LHCN-M2 (cell line): ENCODE results near the gene HNRNPAB. TPM values are rescaled to one million over a fixed set of nuclear protein-coding genes. Genes with fewer than 3 reads are reported as not detected.
A peak's percentile ranks its signal among the peaks of the same experiment; 100 is the strongest.
"Not testable (repeated sequence)": the region's sequence is repeated elsewhere in the genome, so short reads cannot be mapped to it uniquely, and the experiment has no call there.

Source experiments
- DNase-seq: peaks from one replicate; pipeline ENCODE4 v3.0.0-alpha.2; 2012; ENCODE audit warnings: low read depth
- total RNA-seq: library from RNA; depleted of rRNA; stranded (reverse); fragments of >200 nt; gene quantifications from 2 replicates; pipeline ENCODE4 v1.2.3, GENCODE V29; 2014; rRNA removed

Gene HNRNPAB
- total RNA-seq, 1 experiment from 2014 or later: 145 TPM

DNA sequence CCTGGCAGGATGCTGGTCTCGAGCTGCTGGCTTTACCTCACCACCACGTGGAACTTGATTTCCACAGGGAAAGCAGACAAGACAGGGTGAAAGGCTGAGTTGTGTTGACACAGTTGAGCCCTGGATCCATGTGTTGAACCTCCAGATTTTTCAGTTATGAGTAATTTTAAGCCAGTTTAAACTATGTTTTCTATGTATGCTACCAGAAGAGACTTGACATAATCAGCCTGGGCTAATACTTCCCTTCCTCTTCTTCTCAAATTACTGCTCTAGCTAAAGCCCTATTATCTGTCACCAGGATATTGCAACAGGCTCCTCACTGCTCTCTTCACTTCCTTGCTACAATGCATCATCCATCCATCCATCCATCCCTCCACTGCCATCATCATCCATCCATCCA lies 40.2 kb downstream of the HNRNPAB start:
- DNase-seq: peak; percentile 24

DNA sequence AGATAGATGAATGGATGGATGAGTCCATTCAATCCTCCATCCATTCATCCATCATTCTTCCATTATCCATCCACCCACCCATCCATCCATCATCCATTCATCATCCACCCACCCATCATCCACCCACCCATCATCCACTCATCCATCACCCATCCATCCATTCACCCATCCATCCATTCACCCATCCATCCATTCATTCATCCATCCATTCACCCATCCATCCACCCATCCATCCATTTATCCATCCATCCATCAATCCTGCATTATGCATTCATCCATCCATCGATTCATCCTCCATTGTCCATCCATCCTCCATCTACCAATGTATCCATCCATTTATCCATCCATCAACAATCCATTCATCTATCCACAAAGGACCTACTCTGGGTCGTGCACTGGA lies 41.1 kb downstream of the HNRNPAB start:
- DNase-seq: no peak

DNA sequence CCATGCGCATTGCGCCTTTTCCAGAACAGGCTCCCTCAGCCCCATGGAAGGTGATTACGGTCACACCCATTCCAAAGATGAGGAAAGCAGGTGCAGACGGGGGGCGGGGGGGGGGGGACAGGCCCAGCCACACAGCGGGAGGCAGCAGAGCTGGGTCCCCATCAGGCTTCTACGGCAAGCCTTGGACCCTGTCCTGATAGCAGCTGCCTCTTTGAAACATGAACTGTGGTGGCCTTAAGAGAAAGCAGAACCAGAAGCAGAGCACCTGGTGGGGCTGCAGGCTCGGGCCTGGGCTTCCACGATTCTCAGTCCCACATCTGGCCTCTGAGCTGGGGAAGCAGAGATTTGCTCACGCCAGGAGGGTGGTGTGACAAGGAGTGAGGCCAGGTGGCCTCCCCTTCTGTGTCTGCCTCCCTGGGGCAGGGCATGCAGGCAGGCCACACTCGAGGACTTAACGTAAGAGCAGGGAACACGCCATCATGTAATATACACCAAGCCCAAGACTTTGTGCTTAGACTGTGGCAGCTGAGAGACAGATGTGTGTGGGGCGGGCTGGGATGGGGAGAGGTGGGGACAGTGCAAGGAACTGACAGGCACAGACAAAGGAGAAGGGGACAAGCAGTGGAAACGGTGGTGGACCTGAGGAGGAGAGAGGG lies 42.4 kb downstream of the HNRNPAB start:
- DNase-seq: no peak

DNA sequence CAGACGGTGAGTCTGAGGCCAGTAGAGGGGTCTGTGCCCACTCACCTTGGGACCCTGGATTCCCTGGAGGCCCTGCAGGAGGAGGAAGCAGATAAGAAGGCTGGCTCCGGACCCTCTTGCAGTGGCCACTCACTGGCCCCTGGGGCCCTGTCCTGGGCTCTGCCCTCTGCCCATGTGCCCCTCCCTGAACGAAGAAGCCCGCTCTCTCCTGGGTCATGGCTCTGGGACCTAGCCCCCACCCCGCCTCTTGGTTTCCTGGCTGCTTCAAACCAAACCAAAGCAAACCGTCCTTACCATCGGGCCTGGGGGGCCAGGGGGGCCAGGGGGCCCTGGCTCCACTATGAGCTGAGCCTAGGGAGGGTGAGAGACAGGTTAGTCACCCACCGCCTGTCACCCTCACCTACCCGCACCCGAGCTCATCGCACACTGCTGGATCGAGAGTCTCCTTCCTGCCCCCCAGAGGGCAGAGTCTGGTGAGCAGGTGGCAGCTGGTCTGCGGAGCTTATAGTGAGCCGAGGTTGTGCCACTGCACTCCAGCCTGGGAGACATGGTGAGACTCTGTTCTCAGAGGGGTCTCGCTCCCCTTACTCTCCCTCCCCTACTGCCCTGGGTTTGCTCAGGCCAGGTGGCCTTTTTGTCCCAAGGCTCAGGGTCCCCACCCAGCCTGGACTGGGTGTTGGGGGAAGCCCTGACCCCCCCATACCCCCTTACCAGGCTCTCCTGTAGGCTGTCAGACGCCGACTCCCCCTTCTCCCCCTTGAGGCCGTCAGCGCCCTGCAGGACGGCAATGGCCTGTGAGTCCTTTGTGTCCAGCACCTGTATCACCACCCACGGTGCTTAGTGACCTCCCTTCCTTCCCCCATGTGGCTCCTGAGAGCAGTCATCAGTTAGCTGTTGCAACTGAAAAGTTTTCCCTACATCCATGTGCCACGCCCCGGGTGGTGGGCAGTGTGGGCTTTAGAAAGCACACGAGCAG lies 43.4 kb downstream of the HNRNPAB start:
- DNase-seq: no peak

DNA sequence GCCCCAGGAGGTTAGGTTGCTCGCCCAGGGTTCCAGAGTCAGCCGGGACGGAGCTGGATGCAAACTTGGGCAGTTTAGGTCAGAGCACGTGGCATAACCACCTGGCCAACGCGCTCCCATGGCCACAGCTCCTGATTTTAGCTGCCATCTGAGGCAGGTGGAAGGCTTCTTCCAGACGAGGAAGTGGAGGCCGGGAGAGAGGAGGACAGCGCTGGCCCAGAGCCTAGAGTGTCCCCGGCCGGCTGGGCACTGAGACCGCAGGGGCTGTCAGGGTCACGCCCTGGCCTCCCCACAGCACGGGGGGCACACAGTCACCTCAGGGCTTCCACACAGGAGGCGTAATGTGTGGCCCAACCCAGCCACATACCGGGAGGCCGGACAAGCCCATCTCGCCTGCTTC lies 44.4 kb downstream of the HNRNPAB start:
- DNase-seq: no peak

DNA sequence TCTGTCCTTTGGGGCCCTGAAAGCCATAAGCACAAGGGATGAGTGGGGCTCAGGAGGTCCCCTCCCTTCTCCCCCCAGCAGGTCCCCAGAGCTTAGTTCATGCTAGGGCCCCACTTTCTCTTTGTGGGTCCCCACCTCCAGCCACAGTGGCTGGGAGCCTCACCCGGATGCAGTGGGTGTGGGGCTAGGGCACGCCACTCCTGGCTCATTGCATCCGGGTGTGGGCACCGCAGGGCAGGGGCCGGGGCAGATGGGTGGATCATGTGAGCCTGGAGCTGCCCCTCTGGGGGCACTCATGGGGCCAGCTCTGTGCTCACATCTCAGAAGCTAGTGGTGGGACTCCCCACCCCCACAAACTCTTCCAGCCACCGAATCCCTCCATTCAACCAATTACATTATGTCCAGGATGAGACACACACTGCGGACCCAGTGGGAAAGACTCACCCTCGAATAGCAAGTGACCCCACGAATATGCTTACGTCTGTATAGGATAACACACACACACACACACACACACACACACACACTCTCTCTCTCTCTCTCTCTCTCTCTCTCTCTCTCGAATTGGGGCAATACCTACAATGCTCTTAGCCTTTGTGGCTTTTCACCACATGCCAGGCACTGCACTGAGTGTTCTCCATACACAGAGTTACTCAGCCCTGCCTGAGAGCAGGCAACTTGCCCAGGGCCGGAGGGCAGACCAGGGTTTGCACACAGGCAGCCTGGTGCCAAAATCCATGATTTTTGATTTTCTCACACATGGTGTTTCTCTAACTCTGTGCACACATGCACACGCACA lies 45.1 kb downstream of the HNRNPAB start:
- peak; percentile 50 for DNase-seq

DNA sequence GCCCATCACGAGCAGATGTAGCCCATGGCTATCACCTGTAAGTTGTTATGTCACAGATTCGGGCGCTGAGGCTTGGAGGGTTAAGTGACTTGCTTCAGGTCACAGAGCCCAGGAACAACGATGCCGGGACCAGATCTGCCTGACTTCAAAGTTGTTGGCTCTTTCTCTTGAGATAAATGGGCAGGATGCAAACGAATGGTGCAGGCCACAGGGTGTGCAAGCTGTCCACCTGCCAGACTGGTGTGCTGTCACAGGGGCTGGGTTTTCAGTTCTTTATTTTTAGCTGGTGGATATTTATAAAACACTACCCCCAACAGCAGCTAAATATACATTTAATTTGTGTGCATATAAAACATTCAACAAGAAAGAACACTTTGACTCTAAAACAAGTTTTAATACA lies 45.9 kb downstream of the HNRNPAB start:
- no peak for DNase-seq

DNA sequence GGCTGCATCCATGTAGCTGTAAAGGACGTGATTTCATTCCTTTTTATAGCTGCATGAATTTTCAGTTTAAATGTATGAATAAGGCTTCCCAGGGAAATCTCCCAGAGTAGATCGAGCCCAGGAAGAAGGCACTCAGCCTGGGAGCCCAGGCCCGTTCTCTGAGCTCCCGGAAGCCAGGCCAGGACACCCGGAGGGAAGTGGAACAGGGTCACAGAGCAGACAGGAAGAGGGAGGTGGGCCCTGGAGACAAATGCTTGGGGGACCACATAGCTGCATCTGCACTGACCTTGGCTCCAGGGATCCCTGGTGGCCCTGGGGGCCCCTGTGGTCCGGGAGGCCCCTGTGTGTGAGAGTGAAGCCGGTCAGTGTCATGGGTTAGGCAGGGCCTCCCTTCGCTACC lies 47.9 kb downstream of the HNRNPAB start:
- DNase-seq: no peak

DNA sequence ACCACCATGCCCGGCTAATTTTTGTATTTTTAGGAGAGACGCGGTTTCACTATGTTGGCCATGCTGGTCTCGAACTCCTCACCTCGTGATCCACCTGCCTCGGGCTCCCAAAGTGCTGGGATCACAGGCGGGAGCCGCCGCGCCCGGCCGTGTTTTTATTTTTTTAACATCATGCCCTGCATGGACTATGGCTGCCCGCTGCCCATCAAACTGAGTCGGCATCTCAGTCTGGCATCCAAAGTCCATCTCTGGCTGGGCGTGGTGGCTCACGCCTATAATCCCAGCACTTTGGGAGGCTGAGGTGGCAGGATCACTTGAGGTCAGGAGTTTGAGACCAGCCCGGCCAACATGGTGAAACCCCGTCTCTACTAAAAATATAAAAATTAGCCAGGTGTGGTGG lies 49.3 kb downstream of the HNRNPAB start:
- not testable (repeated sequence) for DNase-seq

DNA sequence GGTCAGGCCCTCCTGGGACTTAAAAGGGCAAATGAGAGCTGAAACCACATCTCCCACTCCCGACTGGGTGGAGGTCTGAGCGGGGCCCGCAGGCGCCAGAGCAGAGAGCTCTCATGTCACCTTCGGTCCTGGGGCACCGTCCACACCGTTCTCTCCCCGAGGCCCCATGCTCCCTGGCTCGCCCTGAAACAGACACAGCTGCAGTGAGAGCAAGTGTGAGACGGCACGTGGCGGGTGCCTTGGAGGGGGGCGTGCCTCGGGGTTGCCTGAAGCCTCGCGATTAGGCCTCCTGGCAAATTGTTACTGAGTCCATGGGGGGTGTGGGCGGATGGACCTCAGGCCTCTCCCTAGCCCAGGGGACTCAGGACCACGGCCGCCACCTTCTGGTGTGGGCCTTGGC lies 52.4 kb downstream of the HNRNPAB start:
- DNase-seq: no peak

DNA sequence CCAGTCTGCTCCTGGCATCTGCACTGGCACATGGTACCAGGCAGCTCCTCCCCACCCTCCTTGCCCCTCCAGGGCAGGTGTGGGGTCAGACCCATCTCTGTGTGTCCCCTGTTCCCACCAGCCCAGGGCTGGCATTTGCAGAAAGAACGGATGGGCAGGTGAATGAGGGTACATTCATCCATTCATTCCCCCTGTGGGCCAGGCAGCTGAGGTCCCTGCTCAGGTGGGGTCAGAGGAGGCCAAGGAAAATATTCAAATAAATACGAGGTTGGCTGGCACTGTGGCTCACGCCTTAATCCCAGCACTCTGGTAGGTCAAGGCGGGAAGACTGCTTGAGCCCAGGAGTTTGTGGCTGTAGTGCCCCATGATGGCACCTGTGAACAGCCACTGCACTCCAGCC lies 53.3 kb downstream of the HNRNPAB start:
- DNase-seq: no peak

DNA sequence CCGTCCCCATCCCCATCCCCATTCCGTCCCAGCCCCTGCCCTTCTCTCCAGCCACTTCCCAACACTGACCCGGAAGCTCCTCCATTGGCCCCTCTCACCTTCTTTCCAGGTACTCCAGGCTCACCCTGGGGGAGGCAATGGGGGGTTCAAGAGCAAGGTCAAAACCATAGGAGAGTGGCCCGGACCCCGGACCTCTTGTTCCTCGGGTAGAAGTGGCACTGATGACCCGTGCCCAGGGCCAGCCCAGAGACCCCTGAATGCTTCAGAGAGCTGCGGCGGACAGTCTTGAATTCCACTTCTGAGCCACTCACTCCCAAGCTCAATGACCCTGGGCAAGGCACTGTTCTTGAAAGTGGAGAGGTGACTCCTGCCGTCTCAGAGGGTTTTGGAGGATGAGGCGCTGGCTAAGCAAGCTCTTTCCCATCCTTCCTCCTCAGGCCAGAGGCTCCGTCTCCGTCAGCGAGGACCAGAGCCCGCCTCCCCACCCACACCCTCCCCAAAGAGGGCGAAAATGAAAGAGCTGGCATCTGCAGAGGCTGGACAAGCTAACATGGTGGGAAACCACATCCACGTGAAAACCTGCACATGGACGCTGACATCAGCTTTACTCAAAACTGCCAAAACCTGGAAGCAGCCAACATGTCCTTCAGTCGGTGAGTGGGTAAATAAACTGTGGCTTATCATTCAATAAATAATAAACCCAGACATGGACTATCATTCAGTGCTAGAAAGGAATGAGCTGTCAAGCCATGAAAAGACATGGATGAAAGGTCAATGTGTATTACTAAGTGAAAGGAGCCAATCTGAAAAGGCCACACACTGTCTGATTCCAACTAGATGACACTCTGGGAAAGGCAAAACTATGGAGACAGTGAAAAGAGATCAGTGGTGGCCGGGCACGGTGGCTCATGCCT lies 55.5 kb downstream of the HNRNPAB start:
- DNase-seq: no peak

Other genes with a start within 250 kb of the HNRNPAB start
- gene PROP1, start 208.3 kb upstream of the HNRNPAB start, total RNA-seq: not detected in 2 replicates
- gene N4BP3, start 91.0 kb upstream of the HNRNPAB start, total RNA-seq: 0.06 and 0.13 TPM in 2 replicates
- 12.0 and 14.4 TPM in 2 replicates for gene RMND5B, start 73.5 kb upstream of the HNRNPAB start, total RNA-seq
- gene NHP2, start 50.6 kb upstream of the HNRNPAB start, total RNA-seq: 404 and 428 TPM in 2 replicates
- gene GMCL2, start 17.2 kb upstream of the HNRNPAB start, total RNA-seq: not detected in 2 replicates
- gene PHYKPL, start 28.3 kb downstream of the HNRNPAB start, total RNA-seq: 13.8 and 17.7 TPM in 2 replicates